SU-DHL-6 (cell line): ENCODE measurements around the gene SAPCD1.

Source experiments
- H2AFZ ChIP-seq: fragments of 200-600 bp; sonication (generic); 2 replicates; pipeline ENCODE4 v1.6.1; 2014; ENCODE audit warnings: low read depth, mild to moderate bottlenecking, moderate library complexity, mixed read lengths, antibody characterized with exemption, low read length; ENCODE audit not compliant: severe bottlenecking
- H3F3A ChIP-seq: fragments of 200-600 bp; shearing (Covaris generic); 2 replicates; pipeline ENCODE4 v1.6.0; 2016; ENCODE audit warnings: antibody characterized with exemption, mild to moderate bottlenecking; ENCODE audit not compliant: insufficient read depth
- H3K27ac ChIP-seq: fragments of 200-600 bp; sonication (generic); 2 replicates; pipeline ENCODE4 v1.5.1; 2016; ENCODE audit warnings: low read depth, mild to moderate bottlenecking, low read length, moderate library complexity, mixed read lengths
- H3K27me3 ChIP-seq: fragments of 200-600 bp; sonication (generic), shearing (Covaris generic); 2 replicates; pipeline ENCODE4 v1.6.0; 2014; ENCODE audit warnings: mild to moderate bottlenecking, low read length
- H3K36me3 ChIP-seq: fragments of 200-600 bp; sonication (generic); 2 replicates; pipeline ENCODE4 v1.6.1; 2014; ENCODE audit warnings: mild to moderate bottlenecking, low read length, mixed read lengths
- H3K4me2 ChIP-seq: fragments of 300-600, 200-600 bp; shearing (Covaris generic), sonication (generic); 2 replicates; pipeline ENCODE4 v1.6.0; 2014; ENCODE audit warnings: low read length, low read depth, mild to moderate bottlenecking; ENCODE audit not compliant: poor library complexity, severe bottlenecking
- H3K4me3 ChIP-seq: fragments of 200-600 bp; sonication (generic); 2 replicates; pipeline ENCODE4 v1.5.1; 2014; ENCODE audit warnings: antibody characterized with exemption, low read length, mild to moderate bottlenecking, mixed read lengths; ENCODE audit not compliant: insufficient read depth, poor library complexity, severe bottlenecking
- H3K79me2 ChIP-seq: fragments of 200-600 bp; sonication (generic); 2 replicates; pipeline ENCODE4 v1.6.1; 2014; ENCODE audit warnings: mild to moderate bottlenecking, low read length, moderate library complexity; ENCODE audit not compliant: insufficient read depth
- H3K9ac ChIP-seq: fragments of 200-600 bp; sonication (generic); 2 replicates; pipeline ENCODE4 v1.7.0; 2014; ENCODE audit warnings: mild to moderate bottlenecking, low read length
- H3K9me2 ChIP-seq: fragments of 200-600 bp; sonication (generic); replicated peaks from 2 replicates; pipeline ENCODE4 v1.6.1; 2014; ENCODE audit warnings: low read length; ENCODE audit not compliant: insufficient read depth
- H3K9me3 ChIP-seq: fragments of 200-600 bp; sonication (generic); 2 replicates; pipeline ENCODE4 v1.6.1; 2014; ENCODE audit warnings: low read length, mixed read lengths; ENCODE audit not compliant: insufficient read depth
- H4K20me1 ChIP-seq: fragments of 200-600 bp; sonication (generic); 2 replicates; pipeline ENCODE4 v1.6.1; 2014; ENCODE audit warnings: low read depth, mild to moderate bottlenecking, antibody characterized with exemption, low read length, moderate library complexity, mixed read lengths
- CTCF ChIP-seq: fragments of 200-600 bp; sonication (generic); IDR thresholded peaks from one replicate; pipeline ENCODE4 v1.5.1; 2017; ENCODE audit warnings: antibody characterized with exemption, mild to moderate bottlenecking, low read length, moderate library complexity; ENCODE audit not compliant: insufficient read depth, poor library complexity, severe bottlenecking
- EZH2phosphoT487 ChIP-seq: fragments of 200-600 bp; sonication (generic), shearing (Covaris generic); conservative IDR thresholded peaks from 2 replicates; pipeline ENCODE4 v1.6.1; 2018; ENCODE audit warnings: mild to moderate bottlenecking, antibody characterized with exemption, low read length, moderate library complexity, mixed read lengths

Gene SAPCD1

GRCh38 chr6:31736768-31737314 is 25.6 kb upstream of the SAPCD1 start:
- H4K20me1 ChIP-seq = no peaks in the 10 kb centered on the region
- H3K4me2 ChIP-seq = peak overlapping the region; percentile 64
- H3K79me2 ChIP-seq = peaks cover 42% of the 10 kb centered on the region
- H3K9me3 ChIP-seq = no peaks in the 10 kb centered on the region
- no peaks in the 10 kb centered on the region for H3K27me3 ChIP-seq
- H3K9me2 ChIP-seq = no peaks in the 10 kb centered on the region
- peak overlapping the region; percentile 0 for H2AFZ ChIP-seq
- peaks cover 20% of the 10 kb centered on the region for H3K36me3 ChIP-seq
- peak overlapping the region; percentile 80 for H3K4me3 ChIP-seq
- H3K9ac ChIP-seq = peak overlapping the region; percentile 90
- peaks cover 52% of the 10 kb centered on the region for H3F3A ChIP-seq
- TF ChIP-seq CTCF = no peak
- no peak for TF ChIP-seq EZH2phosphoT487
- H3K27ac ChIP-seq = peak overlapping the region; percentile 95

- Histone ChIP-seq H3K27me3 (no peaks in the 10 kb centered on the region), H3K9me3 (no peaks in the 10 kb centered on the region), H2AFZ (no peak overlapping the region), H3K4me2 (peak overlapping the region; percentile 64), H3K27ac (peak overlapping the region; percentile 95), H3K9ac (peak overlapping the region; percentile 90), H4K20me1 (no peaks in the 10 kb centered on the region), H3K36me3 (peaks cover 21% of the 10 kb centered on the region), H3K4me3 (peak overlapping the region; percentile 24), H3F3A (peaks cover 48% of the 10 kb centered on the region), H3K79me2 (peaks cover 42% of the 10 kb centered on the region), H3K9me2 (no peaks in the 10 kb centered on the region)
- TF ChIP-seq CTCF = no peak
- TF ChIP-seq EZH2phosphoT487 = no peak
These were observed 25.0 kb upstream of the SAPCD1 start for GRCh38 chr6:31737315-31737990.

- Histone ChIP-seq H3K79me2 (peaks cover 42% of the 10 kb centered on the region), H3K4me2 (peak overlapping the region; percentile 64)
These were observed 24.2 kb upstream of the SAPCD1 start for GRCh38 chr6:31737991-31738979.

More at GRCh38 chr6:31737991-31738979, 24.2 kb upstream of the SAPCD1 start:
- Histone ChIP-seq H3F3A (peaks cover 47% of the 10 kb centered on the region), H3K9ac (peak overlapping the region; percentile 90), H3K36me3 (peaks cover 21% of the 10 kb centered on the region), H3K4me3 (peak overlapping the region; percentile 42), H3K9me2 (no peaks in the 10 kb centered on the region), H3K9me3 (no peaks in the 10 kb centered on the region), H3K27ac (peak overlapping the region; percentile 95), H2AFZ (no peak overlapping the region), H4K20me1 (no peaks in the 10 kb centered on the region), H3K27me3 (no peaks in the 10 kb centered on the region)
- TF ChIP-seq CTCF (peak; percentile 68), EZH2phosphoT487 (no peak)
